DND-41 (cell line): ENCODE results near the gene SLC22A1.

ENCODE experiments used
- ATAC-seq: fragments of 200-7000 bp; cut with Tn5 transposase; 3 replicates; pipeline ENCODE4 v1.9.1; 2021; ENCODE audit warnings: low read depth; ENCODE audit not compliant: insufficient read depth
- DNase-seq: peaks from one replicate; pipeline ENCODE4 v3.0.0-alpha.2; 2020
- H2AFZ ChIP-seq: 2 replicates; pipeline ENCODE4 v1.6.0; 2012; ENCODE audit warnings: low read depth, low read length
- H3K27ac ChIP-seq: 2 replicates; pipeline ENCODE4 v1.5.1; 2012; ENCODE audit warnings: low read length, inconsistent platforms
- H3K27me3 ChIP-seq: fragments of 200-600 bp; sonication (generic); 2 replicates; pipeline ENCODE4 v1.6.0; 2012; ENCODE audit warnings: low read length, mild to moderate bottlenecking, inconsistent platforms; ENCODE audit not compliant: insufficient read depth, poor library complexity
- H3K36me3 ChIP-seq: 2 replicates; pipeline ENCODE4 v1.5.1; 2012; ENCODE audit warnings: low read length, inconsistent platforms; ENCODE audit not compliant: insufficient read depth
- H3K4me1 ChIP-seq: 2 replicates; pipeline ENCODE4 v1.5.1; 2012; ENCODE audit warnings: mild to moderate bottlenecking, low read length; ENCODE audit not compliant: insufficient read depth
- H3K4me2 ChIP-seq: 2 replicates; pipeline ENCODE4 v1.6.0; 2012; ENCODE audit warnings: mild to moderate bottlenecking, moderate library complexity, low read length, inconsistent platforms; ENCODE audit not compliant: insufficient read depth
- H3K4me3 ChIP-seq, 2 experiments: fragments of 200-600 bp in 1 of 2; shearing (Covaris generic) in 1 of 2; 2 replicates each; pipeline ENCODE4 v1.5.1; 2012 to 2016; ENCODE audit warnings: inconsistent platforms in 2 of 2, low read length in 2 of 2, mild to moderate bottlenecking in 2 of 2, low read depth in 1 of 2, moderate library complexity in 1 of 2
- H3K79me2 ChIP-seq: 2 replicates; pipeline ENCODE4 v1.6.0; 2012; ENCODE audit warnings: low read length, inconsistent platforms; ENCODE audit not compliant: insufficient read depth
- H3K9ac ChIP-seq: 2 replicates; pipeline ENCODE4 v1.6.0; 2012; ENCODE audit warnings: low read depth, mild to moderate bottlenecking, inconsistent platforms, low read length, moderate library complexity
- H3K9me3 ChIP-seq: 2 replicates; pipeline ENCODE4 v1.5.1; 2012; ENCODE audit warnings: low read length, moderate library complexity, mild to moderate bottlenecking, inconsistent platforms; ENCODE audit not compliant: insufficient read depth, severe bottlenecking
- H4K20me1 ChIP-seq: 2 replicates; pipeline ENCODE4 v1.6.0; 2012; ENCODE audit warnings: low read length; ENCODE audit not compliant: insufficient read depth
- CTCF ChIP-seq: IDR thresholded peaks from 2 replicates; pipeline ENCODE4 v1.5.1; 2012; ENCODE audit warnings: borderline replicate concordance, low read length, moderate library complexity, mild to moderate bottlenecking; ENCODE audit not compliant: poor library complexity, severe bottlenecking; ENCODE audit errors: extremely low read depth
- EZH2 ChIP-seq: IDR thresholded peaks from 3 replicates; pipeline ENCODE4 v1.6.1; 2012; ENCODE audit warnings: borderline replicate concordance, low read depth, mild to moderate bottlenecking, moderate library complexity, low read length, inconsistent platforms; ENCODE audit not compliant: severe bottlenecking

The SLC22A1 gene

GRCh38 chr6:160121558-160121957 lies at the start of gene SLC22A1:
TSS of gene SLC22A1 (plus strand) at chr6:160121815. CDS start at chr6:160121936, 121 bp downstream.
- Histone ChIP-seq H3K36me3 (peaks cover 20% of the 10 kb centered on the region), H4K20me1 (no peaks in the 10 kb centered on the region), H3K27ac (no peak within 1 kb of the TSS), H3K4me2 (no peak within 1 kb of the TSS), H3K9ac (no peak within 1 kb of the TSS), H3K4me1 (no peaks in the 10 kb centered on the region), H3K9me3 (peaks cover 21% of the 10 kb centered on the region), H3K79me2 (no peaks in the 10 kb centered on the region), H3K4me3 (no peak within 1 kb of the TSS), H3K27me3 (no peaks in the 10 kb centered on the region), H2AFZ (no peak within 1 kb of the TSS)
- no peak for TF ChIP-seq CTCF
- no peak for TF ChIP-seq EZH2
- ATAC-seq, result no peak
- no peak for DNase-seq

GRCh38 chr6:160073272-160073671 lies 48.3 kb upstream of the SLC22A1 start:
- Histone ChIP-seq H3K4me3 (no peak overlapping the region), H3K36me3 (peaks cover 100% of the 10 kb centered on the region), H4K20me1 (peaks cover 47% of the 10 kb centered on the region), H3K27ac (no peak overlapping the region), H3K27me3 (no peaks in the 10 kb centered on the region), H3K4me1 (no peaks in the 10 kb centered on the region), H3K9ac (no peak overlapping the region), H3K4me2 (no peak overlapping the region), H3K9me3 (no peaks in the 10 kb centered on the region), H3K79me2 (peaks cover 2% of the 10 kb centered on the region; the same call in 1 of the 2 replicates), H2AFZ (no peak overlapping the region)
- no peak for DNase-seq
- TF ChIP-seq CTCF (no peak), EZH2 (no peak)
- ATAC-seq, result no peak

- TF ChIP-seq EZH2 (no peak), CTCF (no peak)
- no peak overlapping the region for H3K9ac ChIP-seq
- no peaks in the 10 kb centered on the region for H3K9me3 ChIP-seq
- H4K20me1 ChIP-seq, result peaks cover 40% of the 10 kb centered on the region
- no peak overlapping the region for H2AFZ ChIP-seq
- no peak overlapping the region for H3K4me2 ChIP-seq
- DNase-seq (no peak), ATAC-seq (no peak)
- H3K4me3 ChIP-seq, result no peak overlapping the region
- no peaks in the 10 kb centered on the region for H3K79me2 ChIP-seq
- no peak overlapping the region for H3K27ac ChIP-seq
- H3K4me1 ChIP-seq, result no peaks in the 10 kb centered on the region
- H3K36me3 ChIP-seq, result peaks cover 98% of the 10 kb centered on the region
- no peaks in the 10 kb centered on the region for H3K27me3 ChIP-seq
Observed at GRCh38 chr6:160076009-160076408, 45.6 kb upstream of the SLC22A1 start.

- peaks cover 33% of the 10 kb centered on the region for H4K20me1 ChIP-seq
- H3K4me2 ChIP-seq, result no peak overlapping the region
- no peak overlapping the region for H3K27ac ChIP-seq
- no peaks in the 10 kb centered on the region for H3K27me3 ChIP-seq
- no peak overlapping the region for H3K4me3 ChIP-seq
- no peaks in the 10 kb centered on the region for H3K4me1 ChIP-seq
- peaks cover 98% of the 10 kb centered on the region for H3K36me3 ChIP-seq
- H2AFZ ChIP-seq, result no peak overlapping the region
- no peak overlapping the region for H3K9ac ChIP-seq
- DNase-seq (no peak), ATAC-seq (no peak)
- no peaks in the 10 kb centered on the region for H3K9me3 ChIP-seq
- H3K79me2 ChIP-seq, result no peaks in the 10 kb centered on the region
- TF ChIP-seq CTCF, result no peak
- TF ChIP-seq EZH2, result no peak
Observed at GRCh38 chr6:160077024-160077423, 44.6 kb upstream of the SLC22A1 start.
